ENCODE results near the gene SYT9. TPM values are rescaled to one million over a fixed set of nuclear protein-coding genes. Genes with fewer than 3 reads are reported as not detected.

SYT9 gene
- total RNA-seq, 1 donor from 2014 or later = 5.3 TPM

GRCh38 chr11:7341551-7341950 is 89.8 kb downstream of the SYT9 start:
- no peak overlapping the region for H3K27ac Mint-ChIP-seq
- no peaks in the 10 kb centered on the region for H3K27me3 Mint-ChIP-seq (ENCODE audit: insufficient read depth, low read depth)
- no peaks in the 10 kb centered on the region for H3K27me3 ChIP-seq
- no peaks in the 10 kb centered on the region for H3K79me2 ChIP-seq (ENCODE audit: low read depth)
- H4K20me1 ChIP-seq (ENCODE audit: low read depth) = no peaks in the 10 kb centered on the region
- H3K4me1 Mint-ChIP-seq = peaks cover 2% of the 10 kb centered on the region
- no peak overlapping the region for H3K4me3 ChIP-seq
- H3K9me3 ChIP-seq (ENCODE audit: low read depth) = no peaks in the 10 kb centered on the region
- H3F3A ChIP-seq (ENCODE audit: low read depth) = no peaks in the 10 kb centered on the region
- no peak overlapping the region for H3K4me2 ChIP-seq
- DNase-seq (ENCODE audit: low spot score) = no peak
- no peak overlapping the region for H3K27ac ChIP-seq
- H3K4me3 Mint-ChIP-seq = no peak overlapping the region
- H3K9me3 Mint-ChIP-seq = peaks cover 6% of the 10 kb centered on the region
- TF ChIP-seq EZH2 (IDR thresholded peaks at IDR 0.05) = no peak
- no peak for TF ChIP-seq CTCF (IDR thresholded peaks at IDR 0.05)
- no peak for TF ChIP-seq EZH2phosphoT487 (IDR thresholded peaks at IDR 0.05)
- no peak overlapping the region for H3K9ac ChIP-seq
- H3K4me1 ChIP-seq = peaks cover 5% of the 10 kb centered on the region
- no peak overlapping the region for H2AFZ ChIP-seq (replicated peaks)
- H3K36me3 ChIP-seq = no peaks in the 10 kb centered on the region
- H3K36me3 Mint-ChIP-seq = no peaks in the 10 kb centered on the region

GRCh38 chr11:7347611-7348431 is 96.1 kb downstream of the SYT9 start:
- Histone ChIP-seq H3K4me3 (no peak overlapping the region), H2AFZ (replicated peaks) (no peak overlapping the region), H3F3A (ENCODE audit: low read depth) (no peaks in the 10 kb centered on the region), H3K4me1 (peaks cover 11% of the 10 kb centered on the region), H3K36me3 (no peaks in the 10 kb centered on the region), H3K27me3 (no peaks in the 10 kb centered on the region), H3K9ac (no peak overlapping the region), H3K9me3 (ENCODE audit: low read depth) (no peaks in the 10 kb centered on the region), H4K20me1 (ENCODE audit: low read depth) (no peaks in the 10 kb centered on the region), H3K79me2 (ENCODE audit: low read depth) (no peaks in the 10 kb centered on the region), H3K27ac (no peak overlapping the region), H3K4me2 (peak overlapping the region; percentile 28)
- Mint-ChIP-seq H3K9me3 (no peaks in the 10 kb centered on the region), H3K4me3 (no peak overlapping the region), H3K4me1 (peaks cover 20% of the 10 kb centered on the region), H3K27ac (peak overlapping the region; percentile 17), H3K27me3 (ENCODE audit: insufficient read depth, low read depth) (no peaks in the 10 kb centered on the region), H3K36me3 (no peaks in the 10 kb centered on the region)
- DNase-seq (ENCODE audit: low spot score) = no peak
- TF ChIP-seq EZH2phosphoT487 (IDR thresholded peaks at IDR 0.05) = no peak
- TF ChIP-seq CTCF (IDR thresholded peaks at IDR 0.05) = no peak
- no peak for TF ChIP-seq EZH2 (IDR thresholded peaks at IDR 0.05)

- peak; percentile 38 for DNase-seq (ENCODE audit: low spot score)
- no peaks in the 10 kb centered on the region for H3K27me3 Mint-ChIP-seq (ENCODE audit: insufficient read depth, low read depth)
- no peak overlapping the region for H3K4me3 ChIP-seq
- H3K36me3 ChIP-seq = no peaks in the 10 kb centered on the region
- no peaks in the 10 kb centered on the region for H3K9me3 ChIP-seq (ENCODE audit: low read depth)
- TF ChIP-seq CTCF (IDR thresholded peaks at IDR 0.05) (no peak), EZH2 (IDR thresholded peaks at IDR 0.05) (no peak), EZH2phosphoT487 (IDR thresholded peaks at IDR 0.05) (no peak)
- H3K9ac ChIP-seq = no peak overlapping the region
- no peaks in the 10 kb centered on the region for H3K9me3 Mint-ChIP-seq
- no peaks in the 10 kb centered on the region for H3K79me2 ChIP-seq (ENCODE audit: low read depth)
- peak overlapping the region; percentile 28 for H3K4me2 ChIP-seq
- H3K27me3 ChIP-seq = no peaks in the 10 kb centered on the region
- H3K4me1 ChIP-seq = peaks cover 11% of the 10 kb centered on the region
- H2AFZ ChIP-seq (replicated peaks) = no peak overlapping the region
- H3K36me3 Mint-ChIP-seq = no peaks in the 10 kb centered on the region
- H3K4me3 Mint-ChIP-seq = no peak overlapping the region
- no peak overlapping the region for H3K27ac ChIP-seq
- H3F3A ChIP-seq (ENCODE audit: low read depth) = no peaks in the 10 kb centered on the region
- no peaks in the 10 kb centered on the region for H4K20me1 ChIP-seq (ENCODE audit: low read depth)
- peaks cover 20% of the 10 kb centered on the region for H3K4me1 Mint-ChIP-seq
- no peak overlapping the region for H3K27ac Mint-ChIP-seq
Observed at GRCh38 chr11:7348432-7349304, 97.0 kb downstream of the SYT9 start.
